ENCODE data around the gene DNAAF8. TPM values are rescaled to one million over a fixed set of nuclear protein-coding genes. Genes with fewer than 3 reads are reported as not detected.

The DNAAF8 gene
- total RNA-seq, 1 experiment from 2014 or later: 0.39 TPM

DNA sequence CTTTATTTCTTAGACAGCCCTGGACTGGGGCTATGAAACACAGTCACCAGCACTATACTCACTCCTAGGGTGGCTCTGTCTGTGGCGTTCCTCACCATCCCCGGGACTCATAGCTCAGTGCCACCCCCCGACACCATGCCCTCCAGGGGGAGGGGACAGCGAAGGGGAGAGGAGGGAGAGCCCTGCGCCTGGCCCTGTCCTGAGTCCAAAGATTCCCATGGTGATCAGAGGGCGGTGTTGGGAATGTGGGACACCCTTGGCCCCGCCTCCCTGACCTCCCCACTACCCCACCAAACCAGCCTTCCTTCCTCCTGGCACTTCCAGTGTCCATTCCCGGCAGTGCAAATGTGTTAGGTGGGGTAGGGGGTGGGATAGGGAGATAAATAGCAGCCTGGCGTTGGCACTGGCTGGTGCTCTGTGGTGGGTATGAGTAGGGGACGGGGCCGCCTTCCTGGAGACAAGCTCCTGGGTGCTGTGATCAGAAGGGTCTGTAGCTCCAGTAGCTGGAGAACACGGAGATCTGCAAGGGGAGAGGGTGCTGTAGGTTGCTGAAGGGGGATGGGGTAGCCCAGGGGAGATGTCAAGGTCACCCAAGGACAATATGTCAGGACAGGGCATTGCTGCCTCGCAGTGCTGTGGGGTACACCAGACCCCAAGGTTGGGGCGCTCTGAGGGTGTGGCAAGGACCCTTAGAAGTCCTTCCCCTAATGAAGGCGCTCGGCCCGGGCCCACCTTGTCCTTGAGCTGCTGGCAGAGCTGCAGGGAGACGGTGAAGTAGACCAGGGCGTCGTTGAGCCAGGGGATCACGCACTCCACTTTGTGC is 62.9 kb downstream of the DNAAF8 start:
- no peak for DNase-seq
- no peak overlapping the region for H2BK120ac ChIP-seq (ENCODE audit: low read depth, low read length, poor library complexity, severe bottlenecking)
- H3K14ac ChIP-seq (ENCODE audit: insufficient read depth, low read length): no peak overlapping the region; the same call in 1 of the 2 replicates
- H2BK5ac ChIP-seq (ENCODE audit: insufficient read length, low read length): no peak overlapping the region
- no CpG with 5 or more reads among the region's 21 CpGs for whole genome bisulfite sequencing (ENCODE audit: extremely low coverage, insufficient read length, low lambda C conversion rate)
- H3K23me2 ChIP-seq (ENCODE audit: insufficient read length, low read depth, low read length, poor library complexity, severe bottlenecking): peaks cover 4% of the 10 kb centered on the region
- no peak overlapping the region for H3K4ac ChIP-seq (ENCODE audit: low read depth, low read length)
- Mint-ChIP-seq H3K27ac (peak overlapping the region in 2 of 3 experiments; percentile 59 to 79; a peak in 3 of 7 replicates), H3K36me3 (ENCODE audit: insufficient read depth in 1 of 3, low read depth in 3 of 3) (peaks cover 3 to 24% (median 12%) of the 10 kb centered on the region in 3 experiments), H3K4me3 (no peak overlapping the region), H3K4me1 (peaks cover 6 to 13% of the 10 kb centered on the region in 2 experiments; a peak in 3 of 4 replicates), H3K9me3 (no peaks in the 10 kb centered on the region), H3K27me3 (ENCODE audit: low read depth) (no peaks in the 10 kb centered on the region; the same call in none of the 2 replicates)
- no peak overlapping the region for H2BK20ac ChIP-seq (ENCODE audit: low read depth, low read length, poor library complexity, severe bottlenecking)
- TF ChIP-seq, protein P1, sequence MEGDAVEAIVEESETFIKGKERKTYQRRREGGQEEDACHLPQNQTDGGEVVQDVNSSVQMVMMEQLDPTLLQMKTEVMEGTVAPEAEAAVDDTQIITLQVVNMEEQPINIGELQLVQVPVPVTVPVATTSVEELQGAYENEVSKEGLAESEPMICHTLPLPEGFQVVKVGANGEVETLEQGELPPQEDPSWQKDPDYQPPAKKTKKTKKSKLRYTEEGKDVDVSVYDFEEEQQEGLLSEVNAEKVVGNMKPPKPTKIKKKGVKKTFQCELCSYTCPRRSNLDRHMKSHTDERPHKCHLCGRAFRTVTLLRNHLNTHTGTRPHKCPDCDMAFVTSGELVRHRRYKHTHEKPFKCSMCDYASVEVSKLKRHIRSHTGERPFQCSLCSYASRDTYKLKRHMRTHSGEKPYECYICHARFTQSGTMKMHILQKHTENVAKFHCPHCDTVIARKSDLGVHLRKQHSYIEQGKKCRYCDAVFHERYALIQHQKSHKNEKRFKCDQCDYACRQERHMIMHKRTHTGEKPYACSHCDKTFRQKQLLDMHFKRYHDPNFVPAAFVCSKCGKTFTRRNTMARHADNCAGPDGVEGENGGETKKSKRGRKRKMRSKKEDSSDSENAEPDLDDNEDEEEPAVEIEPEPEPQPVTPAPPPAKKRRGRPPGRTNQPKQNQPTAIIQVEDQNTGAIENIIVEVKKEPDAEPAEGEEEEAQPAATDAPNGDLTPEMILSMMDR (conservative IDR thresholded peaks at IDR 0.05): no peak
- no peak overlapping the region for H3K56ac ChIP-seq (ENCODE audit: insufficient read length, low read depth, low read length)
- H2BK12ac ChIP-seq (ENCODE audit: insufficient read length, low read depth, low read length): no peak overlapping the region
- H3T11ph ChIP-seq (ENCODE audit: low read length): no peak overlapping the region
- H3K79me2 ChIP-seq (ENCODE audit: insufficient read depth, low read length): no peaks in the 10 kb centered on the region
- H3K27ac ChIP-seq (ENCODE audit: insufficient read length, low read depth, low read length): no peak overlapping the region
- no peak overlapping the region for H3K9ac ChIP-seq (ENCODE audit: extremely low read depth, insufficient read length, low read length)
- no peaks in the 10 kb centered on the region for H3K79me1 ChIP-seq (ENCODE audit: insufficient read depth, low read depth, low read length, poor library complexity, severe bottlenecking)
- H3K9me3 ChIP-seq (ENCODE audit: control insufficient read depth, low read depth, low read length): no peaks in the 10 kb centered on the region
- no peak overlapping the region for H4K91ac ChIP-seq (ENCODE audit: insufficient read length, low read depth, low read length)
- no peak overlapping the region for H4K8ac ChIP-seq (replicated peaks; ENCODE audit: insufficient read length, low read depth, low read length)
- no peak overlapping the region for H3K4me2 ChIP-seq (ENCODE audit: insufficient read depth, insufficient read length, low read length)
- H3K18ac ChIP-seq (ENCODE audit: insufficient read length, low read depth, low read length): no peak overlapping the region
- H2AK5ac ChIP-seq (ENCODE audit: insufficient read length, low read length): no peak overlapping the region
- no peaks in the 10 kb centered on the region for H3K27me3 ChIP-seq (ENCODE audit: insufficient read depth, low read length)
- no peak overlapping the region for H2AFZ ChIP-seq (ENCODE audit: low read length)
- H4K20me1 ChIP-seq (ENCODE audit: control insufficient read depth, insufficient read depth, insufficient read length): no peaks in the 10 kb centered on the region
- no peaks in the 10 kb centered on the region for H3K4me1 ChIP-seq (ENCODE audit: insufficient read depth, low read length)
- H2BK15ac ChIP-seq (ENCODE audit: low read depth, low read length): no peak overlapping the region
- no peak overlapping the region for H4K5ac ChIP-seq (ENCODE audit: insufficient read length, low read depth, low read length)
- H3K23ac ChIP-seq (ENCODE audit: insufficient read length, low read depth, low read length): no peak overlapping the region
